Heart left ventricle (tissue), 13 donors: ENCODE measurements around the gene DSCAM.

Experiments used
- POLR2A ChIP-seq, 2 donors: fragments of 450-650 bp; IDR thresholded peaks; one replicate each; pipeline ENCODE4 v1.6.1; 2017; ENCODE audit warnings: antibody characterized with exemption in 2 of 2, mild to moderate bottlenecking in 2 of 2, moderate library complexity in 2 of 2
- TF ChIP-seq, protein P1 (sequence below), 12 donors: fragments of 200-600 bp; sonication (generic) in 4 of 12; IDR thresholded peaks; one replicate each; pipeline versions ENCODE4 v1.5.0 to v1.8.0; 2018 to 2022; ENCODE audit warnings: antibody characterized with exemption in 12 of 12, mild to moderate bottlenecking in 5 of 12
- donor health status: ischemic (EF 13 %, LVEDD 7.1; RV severe dilation, severe dysfunction).
- donor health status: DM: no; HTN: yes; CAD: no.
- donor health status: DM: no; HTN: no; CAD: no.
- donor health status: ischemic (EF 25% LVEDD 6.9; RV normal size, moderate dysfunction).
- donor health status: ischemic (EF 25% LVEDD 5.7; RV mildly dilated, moderate dysfunction).
- donor health status: ischemic (EF 35%, LVEDD 5.7; RV mildly dilated, moderate dysfunction).
- donor health status: nonischemic (EF 11% LVEDD 7.7; RV severe dilation, severe dysfunction).
- donor health status: DM: yes; HTN: yes; CAD: no.
- donor health status: PGD.
- donor health status: ischemic (EF 29% LVEDD 5.4; RV normal size, mild dysfunction).
- donor health status: nonischemic (EF 23%, LVEDD 6.1; RV moderate dilation, normal function).

- TF ChIP-seq POLR2A (IDR thresholded peaks at IDR 0.05): no peak
- TF ChIP-seq, protein P1, sequence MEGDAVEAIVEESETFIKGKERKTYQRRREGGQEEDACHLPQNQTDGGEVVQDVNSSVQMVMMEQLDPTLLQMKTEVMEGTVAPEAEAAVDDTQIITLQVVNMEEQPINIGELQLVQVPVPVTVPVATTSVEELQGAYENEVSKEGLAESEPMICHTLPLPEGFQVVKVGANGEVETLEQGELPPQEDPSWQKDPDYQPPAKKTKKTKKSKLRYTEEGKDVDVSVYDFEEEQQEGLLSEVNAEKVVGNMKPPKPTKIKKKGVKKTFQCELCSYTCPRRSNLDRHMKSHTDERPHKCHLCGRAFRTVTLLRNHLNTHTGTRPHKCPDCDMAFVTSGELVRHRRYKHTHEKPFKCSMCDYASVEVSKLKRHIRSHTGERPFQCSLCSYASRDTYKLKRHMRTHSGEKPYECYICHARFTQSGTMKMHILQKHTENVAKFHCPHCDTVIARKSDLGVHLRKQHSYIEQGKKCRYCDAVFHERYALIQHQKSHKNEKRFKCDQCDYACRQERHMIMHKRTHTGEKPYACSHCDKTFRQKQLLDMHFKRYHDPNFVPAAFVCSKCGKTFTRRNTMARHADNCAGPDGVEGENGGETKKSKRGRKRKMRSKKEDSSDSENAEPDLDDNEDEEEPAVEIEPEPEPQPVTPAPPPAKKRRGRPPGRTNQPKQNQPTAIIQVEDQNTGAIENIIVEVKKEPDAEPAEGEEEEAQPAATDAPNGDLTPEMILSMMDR (IDR thresholded peaks at IDR 0.05): no peak
Observed at GRCh38 chr21:40102682-40103081, 744.3 kb downstream of the DSCAM start.
